ENCODE measurements around the gene TRIP12.

GRCh38 chr2:229731916-229732315 is 189.9 kb downstream of the TRIP12 start:
- no peak for TF ChIP-seq POLR2A (IDR thresholded peaks at IDR 0.05; ENCODE audit: low read length)
- no peak for TF ChIP-seq GATA1 (IDR thresholded peaks at IDR 0.05; ENCODE audit: low read depth, low read length)
